Heart left ventricle (tissue), 13 donors: ENCODE results near the gene LINGO1.

Experiments used
- CTCF ChIP-seq, 12 donors: fragments of 200-600 bp; sonication (generic) in 4 of 12; IDR thresholded peaks; one replicate each; pipeline versions ENCODE4 v1.5.0 to v1.8.0; 2018 to 2022; ENCODE audit warnings: antibody characterized with exemption in 12 of 12, mild to moderate bottlenecking in 5 of 12
- POLR2A ChIP-seq, 2 donors: fragments of 450-650 bp; IDR thresholded peaks; one replicate each; pipeline ENCODE4 v1.6.1; 2017; ENCODE audit warnings: antibody characterized with exemption in 2 of 2, mild to moderate bottlenecking in 2 of 2, moderate library complexity in 2 of 2
- donor health status: ischemic (EF 13 %, LVEDD 7.1; RV severe dilation, severe dysfunction).
- donor health status: DM: no; HTN: yes; CAD: no.
- donor health status: DM: no; HTN: no; CAD: no.
- donor health status: ischemic (EF 25% LVEDD 6.9; RV normal size, moderate dysfunction).
- donor health status: ischemic (EF 25% LVEDD 5.7; RV mildly dilated, moderate dysfunction).
- donor health status: ischemic (EF 35%, LVEDD 5.7; RV mildly dilated, moderate dysfunction).
- donor health status: nonischemic (EF 11% LVEDD 7.7; RV severe dilation, severe dysfunction).
- donor health status: DM: yes; HTN: yes; CAD: no.
- donor health status: PGD.
- donor health status: ischemic (EF 29% LVEDD 5.4; RV normal size, mild dysfunction).
- donor health status: nonischemic (EF 23%, LVEDD 6.1; RV moderate dilation, normal function).

GRCh38 chr15:77614251-77614806 is 18.4 kb downstream of the LINGO1 start:
- TF ChIP-seq CTCF (IDR thresholded peaks at IDR 0.05) (no peak), POLR2A (IDR thresholded peaks at IDR 0.05) (no peak)
